OCI-LY1 (cell line): ENCODE data around the gene UTP4.

Experiments used
- EZH2 ChIP-seq: fragments of 200-600 bp; sonication (generic), shearing (Covaris generic); IDR thresholded peaks from 2 replicates; pipeline ENCODE4 v1.8.0; 2017; ENCODE audit warnings: borderline replicate concordance, mixed run types, mild to moderate bottlenecking, antibody characterized with exemption, low read length, moderate library complexity, mixed read lengths
- TF ChIP-seq, protein P1 (sequence below): fragments of 200-600 bp; sonication (generic), shearing (Covaris generic); IDR thresholded peaks from 2 replicates; pipeline ENCODE4 v1.5.1; 2017; ENCODE audit warnings: mild to moderate bottlenecking, antibody characterized with exemption, low read length, moderate library complexity, mixed read lengths

DNA sequence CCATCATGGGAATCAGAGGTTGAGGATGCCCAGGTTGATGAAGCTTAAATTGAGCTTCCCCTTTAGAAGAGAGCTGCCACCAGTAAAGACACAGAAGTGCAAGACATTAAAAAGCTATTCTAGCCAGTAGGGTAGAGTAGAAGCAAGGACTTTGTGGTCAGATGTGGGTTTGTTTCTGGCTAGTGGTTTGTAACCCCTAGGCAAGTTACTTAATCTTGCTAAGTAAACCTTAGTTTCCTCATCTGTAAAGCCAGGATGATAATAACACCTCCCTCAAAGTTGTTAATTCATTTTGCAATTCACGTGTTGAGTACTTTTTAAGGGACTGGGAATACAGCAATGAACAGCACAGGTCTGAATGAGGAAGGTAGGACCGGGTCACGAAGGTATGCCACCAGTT is 58.1 kb downstream of the UTP4 start:
- TF ChIP-seq, protein P1, sequence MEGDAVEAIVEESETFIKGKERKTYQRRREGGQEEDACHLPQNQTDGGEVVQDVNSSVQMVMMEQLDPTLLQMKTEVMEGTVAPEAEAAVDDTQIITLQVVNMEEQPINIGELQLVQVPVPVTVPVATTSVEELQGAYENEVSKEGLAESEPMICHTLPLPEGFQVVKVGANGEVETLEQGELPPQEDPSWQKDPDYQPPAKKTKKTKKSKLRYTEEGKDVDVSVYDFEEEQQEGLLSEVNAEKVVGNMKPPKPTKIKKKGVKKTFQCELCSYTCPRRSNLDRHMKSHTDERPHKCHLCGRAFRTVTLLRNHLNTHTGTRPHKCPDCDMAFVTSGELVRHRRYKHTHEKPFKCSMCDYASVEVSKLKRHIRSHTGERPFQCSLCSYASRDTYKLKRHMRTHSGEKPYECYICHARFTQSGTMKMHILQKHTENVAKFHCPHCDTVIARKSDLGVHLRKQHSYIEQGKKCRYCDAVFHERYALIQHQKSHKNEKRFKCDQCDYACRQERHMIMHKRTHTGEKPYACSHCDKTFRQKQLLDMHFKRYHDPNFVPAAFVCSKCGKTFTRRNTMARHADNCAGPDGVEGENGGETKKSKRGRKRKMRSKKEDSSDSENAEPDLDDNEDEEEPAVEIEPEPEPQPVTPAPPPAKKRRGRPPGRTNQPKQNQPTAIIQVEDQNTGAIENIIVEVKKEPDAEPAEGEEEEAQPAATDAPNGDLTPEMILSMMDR: no peak
- no peak for TF ChIP-seq EZH2
